Upper lobe of left lung (tissue), 4 donors: Measurements from ENCODE around the gene GTPBP6.

Source experiments
- EP300 ChIP-seq, 4 donors: sonication (generic); formaldehyde crosslinking; IDR thresholded peaks; one replicate each; pipeline ENCODE4 v1.5.1; 2017; ENCODE audit warnings: antibody characterized with exemption in 4 of 4, control low read depth in 2 of 4
- POLR2A ChIP-seq, 4 donors: fragments of 450-650 bp; IDR thresholded peaks; one replicate each; pipeline ENCODE4 v1.5.1; 2016 to 2017; ENCODE audit warnings: antibody characterized with exemption in 4 of 4, mild to moderate bottlenecking in 2 of 4
- POLR2AphosphoS5 ChIP-seq, 2 donors: sonication (generic); formaldehyde crosslinking; IDR thresholded peaks; one replicate each; pipeline ENCODE4 v1.5.1; 2017; ENCODE audit warnings: antibody characterized with exemption in 2 of 2
- TF ChIP-seq, protein P1 (sequence below), 6 experiments: fragments of 450-650 bp in 4 of 6; fragments of 200-600 bp in 2 of 6; sonication (generic) in 2 of 6; IDR thresholded peaks; one replicate each; pipeline ENCODE4 v1.5.1; 2016 to 2019; ENCODE audit warnings: antibody characterized with exemption in 6 of 6

DNA sequence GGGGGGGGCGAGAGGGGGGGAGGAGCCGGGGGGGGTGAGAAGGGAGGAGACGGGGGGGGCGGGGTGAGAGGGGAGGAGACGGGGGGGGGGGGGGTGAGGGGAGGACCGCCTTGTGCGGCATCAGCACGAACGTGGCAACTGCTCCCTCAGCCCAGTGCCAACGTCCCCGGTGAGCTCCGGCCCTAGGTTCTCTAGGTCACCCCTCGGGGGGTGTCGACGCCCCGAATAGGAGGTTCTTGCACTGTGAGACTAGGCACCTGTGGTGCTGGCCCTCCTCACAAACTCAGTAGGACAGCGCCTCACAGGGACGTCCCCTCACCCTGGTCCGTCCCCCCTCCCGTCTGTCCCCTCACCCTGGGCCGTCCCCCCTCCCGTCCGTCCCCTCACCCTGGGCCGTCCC is 21.5 kb upstream of the GTPBP6 start:
- TF ChIP-seq POLR2A (IDR thresholded peaks at IDR 0.05), result no peak
- TF ChIP-seq EP300 (IDR thresholded peaks at IDR 0.05), result no peak
- TF ChIP-seq POLR2AphosphoS5 (IDR thresholded peaks at IDR 0.05), result no peak
- TF ChIP-seq, protein P1, sequence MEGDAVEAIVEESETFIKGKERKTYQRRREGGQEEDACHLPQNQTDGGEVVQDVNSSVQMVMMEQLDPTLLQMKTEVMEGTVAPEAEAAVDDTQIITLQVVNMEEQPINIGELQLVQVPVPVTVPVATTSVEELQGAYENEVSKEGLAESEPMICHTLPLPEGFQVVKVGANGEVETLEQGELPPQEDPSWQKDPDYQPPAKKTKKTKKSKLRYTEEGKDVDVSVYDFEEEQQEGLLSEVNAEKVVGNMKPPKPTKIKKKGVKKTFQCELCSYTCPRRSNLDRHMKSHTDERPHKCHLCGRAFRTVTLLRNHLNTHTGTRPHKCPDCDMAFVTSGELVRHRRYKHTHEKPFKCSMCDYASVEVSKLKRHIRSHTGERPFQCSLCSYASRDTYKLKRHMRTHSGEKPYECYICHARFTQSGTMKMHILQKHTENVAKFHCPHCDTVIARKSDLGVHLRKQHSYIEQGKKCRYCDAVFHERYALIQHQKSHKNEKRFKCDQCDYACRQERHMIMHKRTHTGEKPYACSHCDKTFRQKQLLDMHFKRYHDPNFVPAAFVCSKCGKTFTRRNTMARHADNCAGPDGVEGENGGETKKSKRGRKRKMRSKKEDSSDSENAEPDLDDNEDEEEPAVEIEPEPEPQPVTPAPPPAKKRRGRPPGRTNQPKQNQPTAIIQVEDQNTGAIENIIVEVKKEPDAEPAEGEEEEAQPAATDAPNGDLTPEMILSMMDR (IDR thresholded peaks at IDR 0.05), result no peak
